HG03565 (cell line): ENCODE measurements around the gene SLC37A2.

Source experiments
- ATAC-seq: cut with Tn5 transposase; IDR thresholded peaks from one replicate; pipeline ENCODE4 v1.9.1; 2021; ENCODE audit warnings: mild to moderate bottlenecking, moderate library complexity; ENCODE audit not compliant: unreplicated experiment

Gene SLC37A2

DNA sequence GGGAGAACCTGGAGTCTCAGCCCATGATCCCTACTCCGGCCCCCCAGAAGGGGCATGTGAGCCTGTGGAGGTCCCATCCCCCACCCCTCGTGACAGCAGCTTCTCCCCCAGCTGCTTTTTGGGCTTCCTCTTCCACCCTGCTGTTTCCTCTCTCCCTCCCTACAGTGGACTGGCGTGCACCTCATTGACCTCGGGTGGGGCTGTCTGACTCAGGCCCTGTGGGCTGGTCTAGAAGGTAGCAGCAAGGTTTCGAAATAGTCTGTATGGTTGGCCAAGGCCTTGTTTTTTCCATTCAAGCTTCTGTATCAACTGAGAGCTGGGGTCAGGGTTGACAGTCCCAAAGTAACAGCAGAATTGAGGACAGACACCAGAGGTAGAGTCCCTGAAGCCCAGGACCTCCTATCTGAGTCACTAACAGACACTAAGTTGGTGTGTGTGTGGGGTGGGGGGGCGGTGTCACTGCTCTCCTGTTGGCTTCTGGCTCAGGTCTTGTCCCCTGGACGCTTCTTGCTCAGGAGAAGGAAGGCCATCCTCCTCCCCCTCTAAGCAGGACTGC is 7.7 kb downstream of the SLC37A2 start:
- ATAC-seq = peak; percentile 67

DNA sequence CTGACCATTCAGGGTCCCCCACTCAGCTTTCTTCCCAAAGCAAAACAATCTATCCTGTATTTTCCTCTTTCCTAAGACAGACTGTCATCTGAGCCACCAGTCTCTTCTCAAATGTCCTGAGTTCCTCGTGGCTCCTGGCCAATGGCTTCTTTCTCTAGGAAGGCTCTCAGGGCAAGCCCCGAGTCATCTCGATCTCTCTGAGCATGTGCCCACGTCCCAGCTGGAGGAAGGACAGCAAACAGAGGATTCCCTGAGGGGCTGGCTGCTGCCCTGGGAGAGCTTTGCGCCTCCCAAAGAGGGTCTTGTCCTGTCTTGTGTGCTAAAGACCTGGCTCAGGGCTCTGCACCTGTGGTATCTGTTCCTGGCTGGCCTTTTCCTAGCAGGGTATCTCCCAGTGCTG is 8.3 kb downstream of the SLC37A2 start:
- ATAC-seq = no peak

DNA sequence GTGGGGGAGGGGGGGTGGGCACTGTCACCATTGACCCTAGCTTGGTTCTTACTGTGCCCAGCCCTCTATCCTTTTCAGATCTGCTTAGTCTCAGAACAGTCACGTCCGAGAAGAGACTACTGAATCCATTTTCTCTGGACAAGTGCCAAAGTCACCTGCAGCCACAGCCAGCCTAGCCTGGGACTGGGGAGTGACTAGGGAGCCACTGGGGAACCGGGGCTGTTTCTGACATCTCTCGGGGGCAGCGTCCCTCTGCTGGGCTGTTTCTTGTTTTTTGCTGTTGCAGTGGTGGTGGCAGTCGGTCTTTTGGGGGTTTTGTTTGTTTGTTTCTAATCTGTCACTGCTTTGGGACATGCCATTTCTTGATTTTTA is 8.7 kb downstream of the SLC37A2 start:
- no peak for ATAC-seq

GRCh38 chr11:125072218-125072960 is 9.3 kb downstream of the SLC37A2 start:
- peak; percentile 87 for ATAC-seq

DNA sequence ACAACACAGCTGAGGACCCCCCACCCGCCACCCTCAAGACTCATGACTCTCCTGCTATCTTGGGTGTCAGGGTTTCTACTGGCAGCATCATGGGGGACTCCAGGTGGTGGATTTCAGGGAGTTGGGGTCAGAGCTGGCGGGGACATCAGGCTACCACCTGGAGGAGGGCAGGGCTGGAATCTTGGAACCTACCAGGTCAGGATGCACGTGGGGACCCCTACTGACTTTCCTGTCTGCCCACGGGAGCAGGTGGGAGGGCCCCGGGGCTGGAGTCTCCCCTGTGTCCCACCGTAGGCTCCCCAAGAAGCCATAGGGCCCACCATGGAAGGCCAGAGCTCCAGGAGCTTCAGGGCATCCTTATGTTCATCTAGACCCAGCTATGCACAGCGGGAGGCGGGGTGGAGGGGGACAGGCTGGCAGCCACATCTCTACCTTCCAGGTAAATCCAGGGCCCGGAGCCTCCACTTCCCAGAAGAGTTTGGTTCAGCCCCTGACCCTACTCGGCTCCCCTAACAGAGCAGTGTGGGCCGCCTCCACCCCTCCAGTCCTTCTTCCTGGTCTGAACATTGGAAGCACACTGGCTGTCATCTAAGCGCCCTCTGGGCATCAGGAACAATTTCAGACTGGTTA is 10.0 kb downstream of the SLC37A2 start:
- no peak for ATAC-seq

DNA sequence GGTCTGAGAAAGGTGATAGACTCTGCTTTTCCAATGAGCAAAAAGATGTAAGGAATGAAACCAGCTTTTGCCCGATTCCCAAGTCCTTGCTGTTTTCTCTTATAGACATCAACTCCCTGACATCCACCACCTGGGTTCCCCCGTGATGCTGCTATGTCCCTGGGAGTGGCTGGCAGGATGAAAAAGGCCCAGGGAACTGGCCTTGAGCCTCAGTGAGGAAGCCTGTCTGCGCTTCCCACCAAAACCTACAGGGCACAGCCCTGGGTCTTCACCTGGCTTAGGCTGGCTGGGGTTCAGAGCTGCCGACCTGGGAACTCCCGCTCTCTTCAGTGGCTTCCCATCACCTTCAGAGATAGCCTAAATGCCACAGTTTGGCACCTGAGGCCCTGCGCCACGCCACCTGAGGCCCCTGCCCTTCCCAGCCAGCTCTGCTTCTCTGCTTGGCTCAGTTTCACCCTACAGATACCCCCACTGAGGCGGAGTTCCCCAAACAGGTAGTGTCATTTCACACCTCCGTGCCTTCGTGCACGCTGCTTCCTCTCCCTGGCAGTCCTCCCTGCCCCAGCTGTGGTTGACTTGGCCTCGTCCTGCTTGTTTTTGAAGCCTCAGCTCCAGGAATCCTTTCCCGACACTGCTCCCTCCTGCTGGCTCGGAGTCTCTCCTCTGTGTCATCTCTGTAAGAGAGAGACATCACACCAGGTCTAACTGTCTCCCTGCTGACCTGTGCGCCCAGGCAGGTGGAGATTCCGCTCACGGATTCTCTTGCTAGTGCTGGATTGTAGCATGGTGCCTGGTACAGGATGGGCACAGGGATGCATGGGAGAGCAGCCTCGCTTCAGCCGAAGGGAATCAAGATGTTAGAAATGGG is 10.7 kb downstream of the SLC37A2 start:
- no peak for ATAC-seq

DNA sequence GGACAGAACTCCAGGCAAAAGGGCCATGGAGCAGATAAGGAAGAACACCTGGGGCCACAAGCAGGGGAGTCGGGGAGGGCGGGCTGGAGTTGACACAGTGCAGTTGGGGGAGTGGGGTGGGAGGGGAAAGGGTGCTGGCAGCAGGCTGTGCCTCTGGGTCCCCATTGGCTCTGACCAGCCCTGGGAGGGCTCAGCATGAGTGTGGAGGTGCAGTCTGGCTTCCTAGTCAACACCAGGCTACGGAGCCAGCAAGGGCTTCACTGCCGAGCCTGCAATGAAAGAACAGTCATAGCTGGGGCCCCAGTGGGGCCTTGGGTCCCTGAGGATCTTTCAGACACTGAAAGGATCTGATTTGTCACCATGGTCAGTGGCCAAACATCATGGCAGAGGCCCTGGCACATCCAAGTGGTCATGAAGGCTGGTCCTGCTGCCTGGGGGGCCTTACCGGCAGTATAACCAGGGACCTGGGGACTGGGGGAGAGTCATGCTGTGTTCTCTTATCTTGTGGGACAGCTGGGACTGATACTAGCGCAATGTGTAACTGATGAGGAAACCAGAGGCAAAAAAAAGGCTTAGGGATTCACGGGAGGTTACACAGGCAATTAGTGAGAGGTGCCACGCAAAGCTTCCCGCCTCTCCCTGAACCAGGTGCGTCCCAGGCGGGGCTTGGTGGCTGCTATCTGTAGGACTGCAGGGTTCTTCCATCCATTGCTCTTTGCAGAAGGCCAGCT is 11.6 kb downstream of the SLC37A2 start:
- no peak for ATAC-seq

DNA sequence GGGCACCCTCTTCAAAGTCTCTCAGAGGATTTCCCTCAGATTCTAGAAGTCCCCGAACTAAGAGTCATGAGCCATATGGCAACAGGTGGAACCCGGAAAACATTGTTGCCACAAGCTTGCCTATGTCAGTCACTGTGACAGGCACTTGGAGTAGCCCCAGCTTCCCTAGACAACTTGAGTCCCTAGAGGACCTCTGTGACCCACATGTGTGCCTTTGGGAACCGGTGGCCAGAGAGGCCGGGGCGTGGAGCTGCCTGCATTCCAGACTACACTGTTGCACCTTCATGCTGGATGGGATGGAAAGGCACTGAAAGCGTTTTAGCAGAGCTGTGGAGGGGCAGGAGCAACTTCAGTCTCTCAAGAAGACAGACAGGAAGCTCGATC is 12.1 kb downstream of the SLC37A2 start:
- no peak for ATAC-seq

DNA sequence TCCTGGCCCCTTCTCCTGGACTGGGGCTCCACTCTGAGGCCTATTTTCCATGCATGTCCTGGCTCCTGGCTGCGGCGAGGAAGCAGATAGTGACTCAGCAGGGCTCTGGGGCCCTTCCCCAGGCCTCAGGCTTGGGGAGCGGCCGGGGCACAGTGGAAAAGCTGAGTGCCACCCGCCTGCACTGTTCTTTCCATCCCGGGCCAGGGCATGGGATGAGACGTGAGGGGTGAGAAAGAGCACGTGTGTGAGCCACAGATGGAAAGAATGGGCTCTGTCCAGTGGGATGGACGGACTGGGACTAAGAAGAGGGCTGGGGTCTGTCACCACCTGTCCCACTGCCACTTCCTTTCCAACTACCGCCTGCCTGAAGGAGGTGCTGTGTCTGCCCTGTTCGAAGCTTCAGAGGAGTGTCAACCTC is 12.8 kb downstream of the SLC37A2 start:
- ATAC-seq = no peak

- no peak for ATAC-seq
These were observed 13.4 kb downstream of the SLC37A2 start for GRCh38 chr11:125076378-125076945.

GRCh38 chr11:125078016-125078415 is 14.9 kb downstream of the SLC37A2 start:
- ATAC-seq = no peak

DNA sequence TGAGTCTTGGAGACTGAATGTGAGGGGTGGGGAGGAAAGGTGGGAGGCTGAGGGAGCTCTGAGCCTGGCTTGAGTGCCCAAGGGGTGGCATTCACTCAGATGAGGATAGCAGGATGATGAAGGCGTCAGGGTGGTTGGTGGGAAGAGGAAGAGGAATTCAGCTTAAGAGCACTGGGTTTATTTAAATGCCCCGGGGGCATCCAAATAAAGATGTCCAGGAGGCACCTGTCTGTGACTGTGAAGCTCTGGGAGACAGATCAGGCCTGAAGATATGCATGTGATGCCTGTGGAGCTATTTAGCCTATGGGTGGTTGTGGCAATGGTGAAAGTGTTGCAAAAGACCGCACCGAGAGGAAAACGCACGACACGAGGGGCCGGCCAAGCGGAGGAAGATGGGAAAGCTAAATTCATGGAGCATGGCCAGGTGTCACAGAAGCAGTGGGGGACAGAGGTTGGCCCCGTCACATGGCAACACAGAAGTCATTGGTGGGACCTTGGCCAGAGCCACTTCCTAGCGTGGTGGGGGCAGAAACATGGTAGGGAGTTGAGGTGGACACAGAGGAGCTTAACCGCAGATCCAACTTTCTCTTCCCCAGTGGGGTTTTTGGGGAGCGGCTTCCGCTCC is 15.5 kb downstream of the SLC37A2 start:
- ATAC-seq = no peak

DNA sequence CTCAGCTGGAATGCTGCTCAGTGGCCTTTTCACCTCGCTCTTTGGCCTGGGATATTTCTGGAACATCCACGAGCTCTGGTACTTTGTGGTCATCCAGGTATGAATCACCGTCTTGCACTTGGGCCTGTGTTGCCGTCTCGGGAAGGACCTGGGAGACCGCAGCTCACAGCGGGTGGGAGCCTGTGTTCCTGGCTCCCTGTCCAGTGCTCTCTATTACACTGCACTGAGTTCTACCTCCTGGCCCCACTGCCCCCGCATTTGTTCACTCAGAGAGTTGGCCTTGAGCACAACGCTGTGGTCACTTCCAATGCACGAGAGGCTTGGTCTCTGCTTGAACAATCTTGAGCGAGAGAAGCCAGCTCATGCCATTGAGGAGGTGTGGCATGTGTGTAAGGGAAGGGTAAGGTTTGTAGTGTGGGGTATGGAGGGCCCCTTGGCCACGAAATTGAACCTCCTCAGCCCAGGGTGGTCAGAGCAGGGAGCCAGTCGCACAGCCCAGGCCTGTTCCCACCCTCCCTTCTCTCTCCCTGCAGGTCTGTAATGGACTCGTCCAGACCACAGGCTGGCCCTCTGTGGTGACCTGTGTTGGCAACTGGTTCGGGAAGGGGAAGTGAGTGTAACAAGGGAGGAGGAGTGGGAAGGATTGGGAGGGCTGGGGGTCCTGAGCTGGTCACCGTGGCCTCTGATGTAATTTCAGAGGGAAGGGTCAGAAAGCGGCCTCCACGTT is 16.2 kb downstream of the SLC37A2 start:
- ATAC-seq = no peak

DNA sequence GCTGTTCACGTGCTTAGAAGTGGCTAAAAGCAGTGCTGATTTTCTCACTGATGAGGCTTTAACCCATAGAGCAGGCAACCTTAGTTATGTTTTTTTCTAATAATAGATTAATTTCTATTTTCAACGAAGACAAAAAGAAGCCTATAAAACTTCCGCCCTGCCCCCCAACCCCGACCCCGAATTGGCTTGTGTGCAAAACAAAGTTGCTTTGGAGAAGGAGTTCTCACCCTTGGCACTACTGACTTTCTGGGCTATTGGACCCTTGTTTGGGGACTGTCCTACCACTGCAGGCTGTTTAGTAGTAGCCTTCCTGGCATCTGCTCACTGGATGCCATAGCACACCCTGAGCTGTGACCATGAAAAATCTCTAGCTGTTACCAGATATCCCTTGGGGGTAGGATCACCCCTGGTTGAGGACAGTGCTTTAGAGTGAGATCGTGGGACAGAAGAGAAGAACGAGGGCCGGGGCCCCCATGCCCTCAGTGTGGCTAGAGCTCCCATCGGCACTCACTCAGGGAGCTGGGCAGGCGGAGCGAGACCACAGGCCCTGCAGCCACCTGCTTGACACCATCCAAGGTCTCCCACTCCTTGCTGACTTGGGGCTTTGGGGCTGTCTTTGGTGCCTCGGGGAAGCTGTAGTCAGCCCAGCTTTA is 16.9 kb downstream of the SLC37A2 start:
- no peak for ATAC-seq

GRCh38 chr11:125080531-125080911 is 17.4 kb downstream of the SLC37A2 start:
- ATAC-seq = no peak

- ATAC-seq = no peak
These were observed 18.1 kb downstream of the SLC37A2 start for GRCh38 chr11:125081098-125081798.

DNA sequence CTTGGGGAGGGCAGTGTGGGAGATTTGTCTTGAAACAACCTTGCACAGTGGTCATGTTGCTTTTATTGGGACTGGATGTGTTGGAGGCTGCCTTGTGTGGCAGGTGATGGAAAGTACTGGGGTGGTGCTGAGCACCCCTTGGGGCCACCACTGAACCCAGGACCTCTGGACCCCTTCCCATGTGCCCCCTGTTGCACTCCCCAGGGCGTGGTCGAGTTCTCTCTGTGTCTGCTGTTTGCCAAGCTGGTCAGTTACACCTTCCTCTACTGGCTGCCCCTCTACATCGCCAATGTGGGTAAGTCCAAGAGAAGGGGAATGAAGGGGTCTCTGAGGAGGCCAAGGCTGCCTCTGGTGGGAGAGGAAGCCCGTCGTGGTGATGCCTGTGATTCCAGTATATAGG is 18.9 kb downstream of the SLC37A2 start:
- ATAC-seq = no peak

GRCh38 chr11:125082611-125083311 is 19.7 kb downstream of the SLC37A2 start:
- no peak for ATAC-seq
